Muscle layer of duodenum (tissue), 2 donors: ENCODE data around the gene OR2AG1.

Experiments
- H3K27ac ChIP-seq: one replicate; pipeline ENCODE4 v1.7.0; 2013; ENCODE audit warnings: mild to moderate bottlenecking, low read length
- H3K27me3 ChIP-seq: one replicate; pipeline ENCODE4 v1.7.0; 2013; ENCODE audit warnings: low read depth, mild to moderate bottlenecking, control low read depth, low read length
- H3K36me3 ChIP-seq, 2 donors: one replicate each; pipeline ENCODE4 v1.7.0; 2013; ENCODE audit warnings: low read length in 2 of 2, control low read depth in 1 of 2, mild to moderate bottlenecking in 1 of 2; ENCODE audit not compliant: insufficient read depth in 2 of 2, control insufficient read depth in 1 of 2
- H3K4me1 ChIP-seq, 2 donors: one replicate each; pipeline ENCODE4 v1.7.0; 2013; ENCODE audit warnings: low read length in 2 of 2, mild to moderate bottlenecking in 2 of 2, control low read depth in 1 of 2, moderate library complexity in 1 of 2; ENCODE audit not compliant: insufficient read depth in 2 of 2, control insufficient read depth in 1 of 2
- H3K4me3 ChIP-seq, 2 donors: one replicate each; pipeline ENCODE4 v1.7.0; 2013; ENCODE audit warnings: low read length in 2 of 2, low read depth in 1 of 2, mild to moderate bottlenecking in 1 of 2
- H3K9me3 ChIP-seq, 2 donors: one replicate each; pipeline ENCODE4 v1.7.0; 2013; ENCODE audit warnings: low read length in 2 of 2, control low read depth in 1 of 2, mild to moderate bottlenecking in 1 of 2; ENCODE audit not compliant: control insufficient read depth in 1 of 2
- donor health status: healthy.

The OR2AG1 gene

GRCh38 chr11:6746626-6747025 is 36.2 kb upstream of the OR2AG1 start:
- peak overlapping the region in 1 of 2 donors; percentile 59 for H3K4me3 ChIP-seq
- H3K27me3 ChIP-seq = no peaks in the 10 kb centered on the region
- no peaks in the 10 kb centered on the region for H3K4me1 ChIP-seq
- H3K27ac ChIP-seq = peak overlapping the region; percentile 89
- no peaks in the 10 kb centered on the region for H3K9me3 ChIP-seq
- H3K36me3 ChIP-seq = no peaks in the 10 kb centered on the region

- no peaks in the 10 kb centered on the region for H3K36me3 ChIP-seq
- H3K4me1 ChIP-seq = no peaks in the 10 kb centered on the region
- no peak overlapping the region for H3K4me3 ChIP-seq
- H3K9me3 ChIP-seq = no peaks in the 10 kb centered on the region
- peak overlapping the region; percentile 89 for H3K27ac ChIP-seq
- H3K27me3 ChIP-seq = no peaks in the 10 kb centered on the region
These were observed 35.6 kb upstream of the OR2AG1 start for GRCh38 chr11:6747097-6747668.

- Histone ChIP-seq H3K9me3 (no peaks in the 10 kb centered on the region), H3K27me3 (no peaks in the 10 kb centered on the region), H3K27ac (no peak overlapping the region), H3K4me3 (no peak overlapping the region), H3K4me1 (no peaks in the 10 kb centered on the region), H3K36me3 (no peaks in the 10 kb centered on the region)
These were observed 27.4 kb upstream of the OR2AG1 start for GRCh38 chr11:6755303-6755952.

GRCh38 chr11:6755953-6756347 is 26.9 kb upstream of the OR2AG1 start:
- H3K27ac ChIP-seq = no peak overlapping the region

GRCh38 chr11:6757373-6757967 is 25.4 kb upstream of the OR2AG1 start:
- Histone ChIP-seq H3K9me3 (no peaks in the 10 kb centered on the region), H3K36me3 (no peaks in the 10 kb centered on the region), H3K4me1 (no peaks in the 10 kb centered on the region), H3K27ac (no peak overlapping the region), H3K27me3 (no peaks in the 10 kb centered on the region), H3K4me3 (no peak overlapping the region)

More at GRCh38 chr11:6755953-6756347, 26.9 kb upstream of the OR2AG1 start:
- no peaks in the 10 kb centered on the region for H3K36me3 ChIP-seq
- no peaks in the 10 kb centered on the region for H3K27me3 ChIP-seq
- H3K9me3 ChIP-seq = no peaks in the 10 kb centered on the region
- H3K4me1 ChIP-seq = no peaks in the 10 kb centered on the region
- no peak overlapping the region for H3K4me3 ChIP-seq

- Histone ChIP-seq H3K9me3 (no peaks in the 10 kb centered on the region), H3K4me3 (no peak within 1 kb of the TSS), H3K27me3 (no peaks in the 10 kb centered on the region), H3K36me3 (no peaks in the 10 kb centered on the region), H3K27ac (no peak within 1 kb of the TSS), H3K4me1 (no peaks in the 10 kb centered on the region)
These were observed 10.6 kb upstream of the OR2AG1 start, which contains the start of gene OR2AG2 for GRCh38 chr11:6771926-6772893. Gene OR2AG2 (minus strand): TSS chr11:6771976. CDS start chr11:6768957, 3,019 bp downstream.

GRCh38 chr11:6778518-6778917 is 4.3 kb upstream of the OR2AG1 start:
- Histone ChIP-seq H3K4me1 (no peaks in the 10 kb centered on the region), H3K27ac (no peak overlapping the region), H3K9me3 (no peaks in the 10 kb centered on the region), H3K4me3 (no peak overlapping the region), H3K36me3 (no peaks in the 10 kb centered on the region), H3K27me3 (no peaks in the 10 kb centered on the region)

- Histone ChIP-seq H3K27me3 (no peaks in the 10 kb centered on the region), H3K4me1 (no peaks in the 10 kb centered on the region), H3K9me3 (no peaks in the 10 kb centered on the region), H3K4me3 (no peak overlapping the region), H3K36me3 (no peaks in the 10 kb centered on the region), H3K27ac (no peak overlapping the region)
These were observed 2.0 kb upstream of the OR2AG1 start for GRCh38 chr11:6780829-6781228.

GRCh38 chr11:6790546-6790945 is 7.7 kb downstream of the OR2AG1 start:
- Histone ChIP-seq H3K27ac (no peak overlapping the region), H3K4me1 (no peaks in the 10 kb centered on the region), H3K4me3 (no peak overlapping the region), H3K9me3 (no peaks in the 10 kb centered on the region), H3K36me3 (no peaks in the 10 kb centered on the region), H3K27me3 (no peaks in the 10 kb centered on the region)

- H3K4me3 ChIP-seq = no peak overlapping the region
- no peaks in the 10 kb centered on the region for H3K27me3 ChIP-seq
- no peaks in the 10 kb centered on the region for H3K4me1 ChIP-seq
- H3K27ac ChIP-seq = no peak overlapping the region
- H3K36me3 ChIP-seq = no peaks in the 10 kb centered on the region
- H3K9me3 ChIP-seq = no peaks in the 10 kb centered on the region
These were observed 11.8 kb downstream of the OR2AG1 start for GRCh38 chr11:6794639-6795038.

GRCh38 chr11:6799402-6799801 is 16.6 kb downstream of the OR2AG1 start, which contains the start of gene OR6A2:
Gene OR6A2 (minus strand): TSS chr11:6799689. CDS start chr11:6795708, 3,981 bp downstream.
- H3K27ac ChIP-seq = no peak within 1 kb of the TSS
- H3K4me1 ChIP-seq = no peaks in the 10 kb centered on the region
- no peak within 1 kb of the TSS for H3K4me3 ChIP-seq
- H3K9me3 ChIP-seq = no peaks in the 10 kb centered on the region
- H3K27me3 ChIP-seq = no peaks in the 10 kb centered on the region
- H3K36me3 ChIP-seq = no peaks in the 10 kb centered on the region
